ENCODE data around the gene SMOC1. TPM values are rescaled to one million over a fixed set of nuclear protein-coding genes. Genes with fewer than 3 reads are reported as not detected.

The SMOC1 gene
- total and polyA plus RNA-seq, 2 of the 8 experiments (the other 6 are each of a cell fraction or from before 2014, with no cell fraction given), result 1.6 to 2.4 TPM

- no peak overlapping the region for H2AFZ ChIP-seq (ENCODE audit: low read length)
- DNase-seq (ENCODE audit: low read depth in 1 of 2, low spot score in 2 of 2) (no peak), FAIRE-seq (no peak)
- H3K27ac ChIP-seq (ENCODE audit: low read depth, low read length), result no peak overlapping the region
- H4K20me1 ChIP-seq (replicated peaks in 1 of 2; ENCODE audit: control insufficient read depth in 1 of 2, insufficient read depth in 2 of 2, low read length in 2 of 2), result no peaks in the 10 kb centered on the region
- peaks cover 0 to 11% (median 7%) of the 10 kb centered on the region in 4 experiments; a peak in 6 of 7 replicates for H3K4me1 ChIP-seq (replicated peaks in 1 of 4; ENCODE audit: control insufficient read depth in 3 of 4, insufficient read depth in 4 of 4, low read length in 3 of 4)
- H3K36me3 ChIP-seq (ENCODE audit: control insufficient read depth in 2 of 4, insufficient read depth in 4 of 4, low read length in 3 of 4), result no peaks in the 10 kb centered on the region
- H3K4ac ChIP-seq (replicated peaks; ENCODE audit: insufficient read length, low read depth, low read length), result peak overlapping the region; percentile 48
- no peak overlapping the region for H2BK15ac ChIP-seq (ENCODE audit: low read length)
- peak overlapping the region; percentile 93; the same call in 1 of the 2 replicates for H2BK20ac ChIP-seq (ENCODE audit: low read length)
- H2BK12ac ChIP-seq (ENCODE audit: low read depth, low read length), result peak overlapping the region; percentile 96
- no peak overlapping the region for H3K4me2 ChIP-seq (ENCODE audit: insufficient read depth in 1 of 2, low read depth in 2 of 2, low read length in 2 of 2)
- H3K79me1 ChIP-seq (ENCODE audit: low read depth, low read length), result no peaks in the 10 kb centered on the region
- no peak overlapping the region for H3K9ac ChIP-seq (replicated peaks in 1 of 4; ENCODE audit: extremely low read depth in 1 of 4, low read depth in 3 of 4, low read length in 3 of 4)
- no peaks in the 10 kb centered on the region for H3K9me3 ChIP-seq (ENCODE audit: insufficient read depth in 2 of 2, low read depth in 1 of 2, low read length in 1 of 2)
- ChIA-PET POLR2A (ENCODE audit: partially characterized antibody) (no interaction called here), CTCF (ENCODE audit: partially characterized antibody) (interaction anchor here (0.8 to 4.6 kb wide), 10 partner anchors 20 to 370 kb away, joined by 3 to 27 read pairs (median 4); no protein-coding TSS in a partner anchor)
- H4K91ac ChIP-seq (replicated peaks; ENCODE audit: insufficient read length, low read length), result no peak overlapping the region
- H2AK5ac ChIP-seq (ENCODE audit: low read depth, low read length), result no peak overlapping the region
- H2BK120ac ChIP-seq (replicated peaks; ENCODE audit: low read depth, low read length), result no peak overlapping the region
- H3K56ac ChIP-seq (replicated peaks; ENCODE audit: insufficient read length, low read depth, low read length), result no peak overlapping the region
- no peaks in the 10 kb centered on the region; a peak in 1 of 7 replicates for H3K27me3 ChIP-seq (replicated peaks in 1 of 4; ENCODE audit: control insufficient read depth in 3 of 4, extremely low read depth in 1 of 4, insufficient read depth in 3 of 4, low read length in 3 of 4)
- no peak overlapping the region for H4K5ac ChIP-seq (ENCODE audit: insufficient read length, low read depth, low read length)
- H3K4me3 ChIP-seq (ENCODE audit: extremely low read depth in 1 of 4, insufficient read depth in 2 of 4, low read depth in 3 of 4, low read length in 4 of 4), result no peak overlapping the region
- H3K23me2 ChIP-seq (ENCODE audit: low read depth, low read length), result no peaks in the 10 kb centered on the region
- peak overlapping the region; percentile 80 for H2BK5ac ChIP-seq (ENCODE audit: low read depth, low read length)
- no peak overlapping the region for H3K23ac ChIP-seq (ENCODE audit: insufficient read length)
- no peak overlapping the region for H3K14ac ChIP-seq (ENCODE audit: insufficient read length)
- H4K8ac ChIP-seq (ENCODE audit: extremely low read depth, insufficient read depth, low read length), result no peak overlapping the region
- 100% methylated on average over 2 of the region's 2 CpGs; no CpG with 5 or more reads in 1 of the 2 experiments for WGBS, 2 experiments (ENCODE audit: extremely low coverage in 1 of 2, insufficient coverage in 1 of 2, insufficient read length in 1 of 2, insufficient replicate concordance in 2 of 2, low coverage in 1 of 2, low lambda C conversion rate in 2 of 2, missing lambda C conversion rate in 1 of 2)
- H3K18ac ChIP-seq (ENCODE audit: extremely low read depth, low read length), result no peak overlapping the region
- no peaks in the 10 kb centered on the region for H3K79me2 ChIP-seq (ENCODE audit: control insufficient read depth in 1 of 2, insufficient read depth in 2 of 2, low read length in 2 of 2)
- TF ChIP-seq EGR1 (IDR thresholded peaks at IDR 0.05; ENCODE audit: borderline replicate concordance, low read depth, low read length), result no peak
- TF ChIP-seq BACH1 (IDR thresholded peaks at IDR 0.05; ENCODE audit: low read length), result no peak
- no peak for TF ChIP-seq CHD2 (IDR thresholded peaks at IDR 0.05; ENCODE audit: low read length)
- TF ChIP-seq JUN (IDR thresholded peaks at IDR 0.05; ENCODE audit: low read depth, low read length), result no peak
- TF ChIP-seq CEBPB (IDR thresholded peaks at IDR 0.05; ENCODE audit: low read depth, low read length), result no peak
- no peak for TF ChIP-seq MAFK (IDR thresholded peaks at IDR 0.05; ENCODE audit: low read depth, low read length)
- TF ChIP-seq SUZ12 (IDR thresholded peaks at IDR 0.05; ENCODE audit: low read length), result no peak
- TF ChIP-seq SP2 (IDR thresholded peaks at IDR 0.05; ENCODE audit: low read length), result no peak
- no peak for TF ChIP-seq SAP30 (IDR thresholded peaks at IDR 0.05; ENCODE audit: insufficient read depth, insufficient replicate concordance, low read length)
- no peak for TF ChIP-seq FOSL1 (IDR thresholded peaks at IDR 0.05; ENCODE audit: insufficient read depth, low read depth, low read length)
- TF ChIP-seq GABPA (IDR thresholded peaks at IDR 0.05; ENCODE audit: borderline replicate concordance, insufficient read depth, low read length), result no peak
- no peak for TF ChIP-seq POLR2AphosphoS5 (IDR thresholded peaks at IDR 0.05; ENCODE audit: low read depth, low read length)
- no peak for TF ChIP-seq SP1 (IDR thresholded peaks at IDR 0.05; ENCODE audit: low read depth, low read length)
- no peak for TF ChIP-seq JUND (IDR thresholded peaks at IDR 0.05; ENCODE audit: low read length)
Measured at GRCh38 chr14:70033561-70033960, 154.3 kb downstream of the SMOC1 start.

Measured in H1 (cell line).